OCI-LY7 (cell line): Measurements from ENCODE around the gene SMTNL1. TPM values are rescaled to one million over a fixed set of nuclear protein-coding genes. Genes with fewer than 3 reads are reported as not detected.

Experiments
- BruUV-seq: library from RNA; stranded (reverse); fragments of 400-500 nt; replicated peaks from 2 replicates; lab custom pipeline; 2021; lab: Mats Ljungman, UMichigan
- CTCF ChIA-PET: fragments of 300-600 bp; sonication (Branson Sonifier 250); formaldehyde crosslinking; loops from one replicate; lab custom pipeline; 2022; ENCODE audit warnings: antibody characterized with exemption; ENCODE audit not compliant: unreplicated experiment; lab: Charles Lee
- POLR2A ChIA-PET: fragments of 300-600 bp; sonication (Branson Sonifier 250); formaldehyde crosslinking; loops from one replicate; lab custom pipeline; 2022; ENCODE audit warnings: antibody characterized with exemption; lab: Charles Lee
- DNase-seq: peaks from one replicate; pipeline ENCODE4 v3.0.0-alpha.2; 2015; ENCODE audit warnings: low spot score
- H2AFZ ChIP-seq: fragments of 200-600 bp; sonication (generic), shearing (Covaris generic); 2 replicates; pipeline ENCODE4 v1.6.1; 2014; ENCODE audit warnings: mild to moderate bottlenecking, antibody characterized with exemption, low read length, moderate library complexity
- H3K27ac ChIP-seq: fragments of 200-600 bp; sonication (generic); 2 replicates; pipeline ENCODE4 v1.5.1; 2014; ENCODE audit warnings: mixed run types, low read depth, mild to moderate bottlenecking, moderate library complexity, low read length, inconsistent platforms; ENCODE audit not compliant: poor library complexity, severe bottlenecking
- H3K36me3 ChIP-seq: fragments of 200-600 bp; sonication (generic); 2 replicates; pipeline ENCODE4 v1.6.1; 2014; ENCODE audit warnings: mild to moderate bottlenecking, antibody characterized with exemption, low read length, moderate library complexity, mixed read lengths; ENCODE audit not compliant: insufficient read depth
- H3K4me1 ChIP-seq: fragments of 200-600 bp; sonication (generic); 2 replicates; pipeline ENCODE4 v1.5.1; 2014; ENCODE audit warnings: mild to moderate bottlenecking, low read length; ENCODE audit not compliant: insufficient read depth, poor library complexity, severe bottlenecking
- H3K4me2 ChIP-seq: fragments of 200-600 bp; sonication (generic); 2 replicates; pipeline ENCODE4 v1.6.1; 2014; ENCODE audit warnings: mild to moderate bottlenecking, low read length
- H3K4me3 ChIP-seq: fragments of 200-600 bp; sonication (generic); 2 replicates; pipeline ENCODE4 v1.5.1; 2014; ENCODE audit warnings: mild to moderate bottlenecking, low read depth, low read length; ENCODE audit not compliant: poor library complexity, severe bottlenecking
- H3K79me2 ChIP-seq: fragments of 200-600 bp; sonication (generic); 2 replicates; pipeline ENCODE4 v1.6.1; 2016; ENCODE audit warnings: low read depth, mild to moderate bottlenecking, low read length, moderate library complexity, mixed read lengths; ENCODE audit not compliant: insufficient read depth
- H3K9me2 ChIP-seq: fragments of 200-600 bp; sonication (generic); 2 replicates; pipeline ENCODE4 v1.6.1; 2016; ENCODE audit warnings: mild to moderate bottlenecking, low read length, mixed read lengths; ENCODE audit not compliant: insufficient read depth
- H3K9me3 ChIP-seq: fragments of 200-600 bp; sonication (generic); 2 replicates; pipeline ENCODE4 v1.6.1; 2014; ENCODE audit warnings: mild to moderate bottlenecking, mixed run types, low read length, mixed read lengths
- H4K20me1 ChIP-seq: fragments of 200-600 bp; sonication (generic); 2 replicates; pipeline ENCODE4 v1.6.1; 2014; ENCODE audit warnings: mild to moderate bottlenecking, antibody characterized with exemption, low read length, moderate library complexity, mixed read lengths; ENCODE audit not compliant: insufficient read depth
- CTCF ChIP-seq: fragments of 200-600 bp; sonication (generic); conservative IDR thresholded peaks from 2 replicates; pipeline ENCODE4 v1.5.1; 2014; ENCODE audit warnings: mild to moderate bottlenecking, antibody characterized with exemption, low read length, moderate library complexity, mixed read lengths
- EZH2phosphoT487 ChIP-seq: fragments of 200-600 bp; sonication (generic); IDR thresholded peaks from 2 replicates; pipeline ENCODE4 v1.6.1; 2018; ENCODE audit warnings: low read depth, borderline replicate concordance, mild to moderate bottlenecking, mixed run types, antibody characterized with exemption, low read length, moderate library complexity, mixed read lengths
- intact Hi-C: fragments of 100-400 bp; cut with micrococcal nuclease; formaldehyde crosslinking; loops from one replicate; pipeline ENCODE4 v1.10.0; 2022; ENCODE audit not compliant: unreplicated experiment
- total RNA-seq, 2 experiments: library from RNA; depleted of rRNA in 1 of 2; stranded (reverse); fragments of >200 nt in 1 of 2; shearing (Covaris generic) in 1 of 2; gene quantifications; 2 replicates each; pipeline ENCODE4 v1.2.3, GENCODE V29; 2014 to 2022

SMTNL1 gene
- total RNA-seq, 2 experiments from 2014 or later = not detected

- Histone ChIP-seq H3K9me3 (no peaks in the 10 kb centered on the region), H4K20me1 (no peaks in the 10 kb centered on the region), H3K27ac (no peak overlapping the region), H3K4me2 (no peak overlapping the region), H3K4me3 (no peak overlapping the region), H3K4me1 (peaks cover 11% of the 10 kb centered on the region), H3K36me3 (peaks cover 18% of the 10 kb centered on the region), H2AFZ (no peak overlapping the region), H3K79me2 (peaks cover 2% of the 10 kb centered on the region; the same call in 1 of the 2 replicates), H3K9me2 (no peaks in the 10 kb centered on the region)
- ChIA-PET POLR2A (interaction anchor here (0.9 kb wide), 1 partner anchor 28 kb away, joined by 3 read pairs; no protein-coding TSS in a partner anchor), CTCF (interaction anchor here (0.5 to 1.5 kb wide), 2 partner anchors 63 to 175 kb away, joined by 4 to 5 read pairs; no protein-coding TSS in a partner anchor)
- BruUV-seq = no TSS peak
- intact Hi-C loops = no loop called here
- DNase-seq = no peak
- TF ChIP-seq EZH2phosphoT487 (no peak), CTCF (no peak)
These were observed 16.3 kb upstream of the SMTNL1 start for GRCh38 chr11:57521116-57521515.

DNA sequence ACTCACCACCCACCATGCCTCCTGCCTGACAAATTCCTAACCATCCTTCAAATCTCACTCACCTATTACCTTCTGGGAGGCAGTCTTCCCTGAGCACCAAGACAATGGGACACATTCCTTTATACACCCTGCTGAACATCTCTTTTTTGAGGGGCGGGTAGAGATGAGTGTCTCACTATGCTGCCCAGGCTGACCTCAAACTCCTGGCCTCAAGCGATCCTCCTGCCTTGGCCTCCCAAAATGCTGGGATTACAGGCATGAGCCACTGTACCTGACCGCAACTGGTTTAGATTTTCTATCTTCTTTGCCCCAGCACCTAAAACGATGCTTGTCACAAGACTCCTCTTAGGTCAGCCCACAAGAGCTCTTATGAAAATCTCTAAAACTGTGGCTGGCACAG, 14.0 kb upstream of the SMTNL1 start:
- Histone ChIP-seq H3K4me3 (no peak overlapping the region), H3K4me2 (no peak overlapping the region), H2AFZ (no peak overlapping the region), H3K36me3 (peaks cover 37% of the 10 kb centered on the region), H3K79me2 (peaks cover 11% of the 10 kb centered on the region), H3K27ac (no peak overlapping the region), H3K9me2 (no peaks in the 10 kb centered on the region), H3K9me3 (no peaks in the 10 kb centered on the region), H4K20me1 (0 out of 2 replicates have a peak, but pooled peaks cover 5% of the 10 kb centered on the region), H3K4me1 (peaks cover 9% of the 10 kb centered on the region)
- intact Hi-C loops = no loop called here
- CTCF ChIA-PET = interaction anchor here (0.6 to 1.6 kb wide), 2 partner anchors 15 to 66 kb away, joined by 3 to 4 read pairs; no protein-coding TSS in a partner anchor
- DNase-seq = no peak
- TF ChIP-seq CTCF = no peak
- TF ChIP-seq EZH2phosphoT487 = no peak
- POLR2A ChIA-PET = interaction anchor here (2.1 kb wide), 1 partner anchor 8 kb away, joined by 7 read pairs; the partner anchor contains the start of gene SLC43A1
- BruUV-seq = no TSS peak
